Subcutaneous abdominal adipose tissue (tissue), 5 donors: ENCODE results near the gene CROCC2.

Source experiments
- H3K27ac ChIP-seq: one replicate; pipeline ENCODE4 v1.7.0; 2013; ENCODE audit warnings: low read depth, mild to moderate bottlenecking, inconsistent platforms, low read length, moderate library complexity
- H3K27me3 ChIP-seq, 5 donors: one replicate each; pipeline ENCODE4 v1.7.0; 2013; ENCODE audit warnings: low read length in 5 of 5, inconsistent platforms in 1 of 5; ENCODE audit not compliant: control insufficient read depth in 5 of 5, insufficient read depth in 4 of 5
- H3K36me3 ChIP-seq, 5 donors: one replicate each; pipeline ENCODE4 v1.7.0; 2013; ENCODE audit warnings: low read length in 5 of 5; ENCODE audit not compliant: control insufficient read depth in 5 of 5, insufficient read depth in 5 of 5
- H3K4me1 ChIP-seq, 5 donors: one replicate each; pipeline ENCODE4 v1.7.0; 2013; ENCODE audit warnings: low read length in 5 of 5, mild to moderate bottlenecking in 3 of 5, moderate library complexity in 1 of 5; ENCODE audit not compliant: control insufficient read depth in 5 of 5, insufficient read depth in 5 of 5
- H3K4me3 ChIP-seq, 5 donors: one replicate each; pipeline ENCODE4 v1.7.0; 2013; ENCODE audit warnings: low read length in 5 of 5, low read depth in 1 of 5
- H3K9ac ChIP-seq, 5 donors: one replicate each; pipeline ENCODE4 v1.7.0; 2013; ENCODE audit warnings: low read length in 5 of 5, mild to moderate bottlenecking in 4 of 5, moderate library complexity in 3 of 5
- H3K9me3 ChIP-seq, 5 donors: one replicate each; pipeline ENCODE4 v1.7.0; 2013; ENCODE audit warnings: low read length in 5 of 5; ENCODE audit not compliant: control insufficient read depth in 5 of 5
- donor health status: healthy.
- donor health status: healthy.
- donor health status: healthy.
- donor health status: healthy.
- donor health status: healthy.

The CROCC2 gene

DNA sequence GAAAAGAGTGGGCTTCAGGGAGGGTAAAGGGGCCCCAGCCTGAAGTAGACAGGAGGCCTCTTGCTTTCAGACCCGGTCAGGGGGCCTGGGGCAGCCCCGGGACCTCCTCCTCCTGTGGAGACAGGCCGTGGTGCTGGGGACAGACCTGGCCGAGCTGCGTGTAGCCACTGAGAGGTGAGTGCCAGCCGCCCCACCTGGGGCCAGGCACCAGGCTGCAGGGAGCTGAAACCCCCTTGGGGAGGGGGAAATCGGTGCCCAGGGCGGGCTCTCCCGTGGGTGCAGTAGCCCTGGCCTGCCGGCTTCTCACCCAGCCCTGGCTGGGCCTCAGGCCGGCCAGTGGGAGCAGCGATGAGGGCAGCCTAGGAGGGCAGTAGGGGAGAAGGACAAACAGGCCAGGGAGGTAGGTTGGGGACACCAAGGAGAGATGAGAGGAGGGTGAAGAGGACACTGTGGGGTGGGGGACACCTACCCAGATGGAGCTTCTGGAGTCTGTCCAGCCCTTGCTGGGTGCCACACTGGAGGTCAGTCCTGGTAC is 24.0 kb downstream of the CROCC2 start:
- H3K9me3 ChIP-seq = peaks cover 0 to 7% (median 6%) of the 10 kb centered on the region in 5 donors
- no peak overlapping the region for H3K27ac ChIP-seq
- no peak overlapping the region for H3K9ac ChIP-seq
- H3K4me3 ChIP-seq = no peak overlapping the region
- peaks cover 0 to 5% (median 2%) of the 10 kb centered on the region in 5 donors for H3K27me3 ChIP-seq
- peaks cover 0 to 6% (median 0%) of the 10 kb centered on the region in 5 donors for H3K4me1 ChIP-seq
- no peaks in the 10 kb centered on the region for H3K36me3 ChIP-seq

DNA sequence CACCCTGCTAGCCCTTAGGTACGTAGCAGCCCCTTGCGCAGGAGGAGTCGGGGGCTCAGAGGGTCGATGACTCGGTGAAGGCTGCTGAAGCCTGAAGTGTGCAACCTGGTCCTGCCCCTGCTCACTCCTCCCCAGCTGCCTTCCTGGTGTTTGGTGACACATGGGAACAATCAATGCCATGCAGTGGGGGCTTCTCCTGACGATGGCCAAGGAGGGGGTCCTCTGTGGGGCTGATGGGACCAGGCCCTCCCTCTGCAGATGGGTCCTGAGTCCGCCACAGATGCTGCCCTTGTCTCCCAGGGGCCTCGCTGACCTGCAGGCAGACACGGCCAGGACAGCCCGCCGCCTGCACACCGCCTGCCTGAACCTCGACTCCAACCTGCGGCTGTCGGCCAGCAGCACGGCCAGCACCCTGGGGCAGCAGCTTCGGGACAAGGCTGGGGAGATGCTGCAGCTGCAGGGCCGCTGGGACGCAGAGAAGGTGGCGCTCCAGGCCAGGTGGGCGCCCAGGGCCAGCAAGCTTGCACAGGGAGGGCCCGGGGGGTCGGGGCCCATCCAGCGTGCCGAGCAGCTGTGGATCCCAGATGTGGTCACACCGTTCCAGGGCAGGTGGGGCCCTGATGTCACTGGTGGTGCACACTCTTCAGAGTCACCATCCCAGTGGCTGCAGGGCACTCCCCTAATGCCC is 24.6 kb downstream of the CROCC2 start:
- Histone ChIP-seq H3K36me3 (no peaks in the 10 kb centered on the region), H3K27me3 (peaks cover 0 to 5% (median 2%) of the 10 kb centered on the region in 5 donors), H3K4me1 (peaks cover 0 to 6% (median 0%) of the 10 kb centered on the region in 5 donors), H3K9ac (no peak overlapping the region), H3K9me3 (peaks cover 0 to 7% (median 6%) of the 10 kb centered on the region in 5 donors), H3K4me3 (no peak overlapping the region), H3K27ac (no peak overlapping the region)

DNA sequence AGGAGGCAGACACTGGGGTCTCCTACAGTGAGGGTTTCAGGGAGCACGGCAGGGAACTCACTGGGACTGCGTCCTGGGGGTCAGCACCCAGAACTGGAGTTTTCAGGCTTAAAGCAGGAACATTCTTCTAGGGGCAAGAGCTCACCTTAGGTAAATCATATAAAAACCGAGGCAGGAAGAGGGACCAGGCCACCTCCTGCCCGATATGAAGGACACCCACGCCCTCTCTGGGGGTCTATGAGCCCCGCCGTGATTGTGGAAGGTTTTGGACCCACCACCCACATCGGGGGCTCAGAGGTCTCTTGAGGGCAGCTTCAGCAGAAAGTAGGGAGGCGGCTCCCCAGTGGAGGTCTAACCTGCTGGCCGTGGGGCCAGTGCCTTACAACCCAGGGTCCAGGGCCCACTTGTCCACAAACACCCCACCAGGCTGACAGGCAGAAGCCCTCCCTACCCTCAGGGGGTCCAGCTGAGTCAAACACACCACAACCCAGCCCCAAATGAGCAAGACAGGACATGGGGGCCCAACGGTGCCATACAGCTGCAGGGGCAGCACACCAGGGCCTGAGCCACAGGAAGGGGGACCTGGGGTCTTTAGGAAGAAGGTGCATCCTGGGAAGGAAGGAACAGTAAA is 25.3 kb downstream of the CROCC2 start:
- Histone ChIP-seq H3K4me1 (peaks cover 0 to 5% (median 0%) of the 10 kb centered on the region in 5 donors), H3K36me3 (no peaks in the 10 kb centered on the region), H3K9ac (no peak overlapping the region), H3K4me3 (no peak overlapping the region), H3K27me3 (peaks cover 0 to 5% (median 2%) of the 10 kb centered on the region in 5 donors), H3K27ac (no peak overlapping the region), H3K9me3 (peaks cover 0 to 9% (median 6%) of the 10 kb centered on the region in 5 donors)

DNA sequence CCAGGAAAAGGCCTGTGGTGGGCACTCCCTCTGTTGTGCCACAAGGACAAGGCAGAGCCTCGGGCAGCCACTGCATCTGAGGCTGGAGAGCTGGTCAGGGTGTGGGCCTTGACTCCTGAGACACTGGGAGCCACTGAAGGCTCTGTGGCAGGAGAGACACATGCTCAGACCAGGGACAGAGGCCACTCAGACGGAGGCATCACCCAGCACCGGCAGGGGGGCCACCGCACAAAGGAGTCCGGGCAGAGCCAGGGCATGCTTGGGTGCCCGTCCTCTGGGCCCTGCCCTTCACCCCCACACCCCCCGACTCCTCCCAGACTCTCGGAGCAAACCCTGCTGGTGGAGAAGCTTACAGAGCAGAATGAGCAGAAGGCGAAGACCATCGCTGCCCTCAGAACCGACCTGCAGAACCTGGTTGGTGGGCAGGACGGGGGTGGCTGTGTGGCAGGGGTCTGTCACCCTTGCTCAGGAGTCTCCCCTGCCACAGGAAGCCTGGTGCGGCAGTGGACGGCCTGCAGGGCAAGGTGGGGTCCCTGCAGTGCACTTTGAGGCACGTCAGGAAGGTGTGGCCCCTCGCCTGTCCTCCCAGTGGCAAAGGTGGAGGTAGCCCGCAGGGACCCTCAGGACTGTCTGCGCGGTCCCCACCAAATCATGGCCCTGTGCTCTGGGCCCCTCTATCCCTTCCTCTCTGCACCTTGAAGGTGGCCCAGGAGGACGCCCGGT is 26.0 kb downstream of the CROCC2 start:
- no peak overlapping the region for H3K4me3 ChIP-seq

DNA sequence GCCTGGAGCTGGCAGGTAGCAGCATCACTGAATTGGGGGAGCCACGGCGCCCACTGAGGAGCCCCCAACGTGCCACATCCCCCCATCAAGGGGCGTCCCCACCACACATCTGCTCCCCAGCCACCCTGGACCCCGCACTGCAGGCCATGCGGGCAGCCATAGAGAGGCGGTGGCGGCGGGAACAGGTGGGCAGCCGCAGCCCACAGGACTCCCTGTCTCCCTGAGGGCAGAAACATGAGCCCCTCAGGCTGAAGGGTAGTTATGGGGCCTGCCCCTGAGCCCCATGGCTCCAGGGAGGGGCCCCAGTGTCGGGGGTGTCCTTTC is 26.6 kb downstream of the CROCC2 start:
- Histone ChIP-seq H3K4me1 (no peaks in the 10 kb centered on the region), H3K4me3 (no peak overlapping the region), H3K27ac (no peak overlapping the region), H3K9me3 (peaks cover 0 to 13% (median 11%) of the 10 kb centered on the region in 5 donors), H3K36me3 (no peaks in the 10 kb centered on the region), H3K27me3 (peaks cover 0 to 5% (median 2%) of the 10 kb centered on the region in 5 donors), H3K9ac (no peak overlapping the region)

More for the DNA sequence above, 26.0 kb downstream of the CROCC2 start:
- Histone ChIP-seq H3K9ac (no peak overlapping the region), H3K9me3 (peaks cover 0 to 13% (median 10%) of the 10 kb centered on the region in 5 donors), H3K4me1 (no peaks in the 10 kb centered on the region), H3K36me3 (no peaks in the 10 kb centered on the region), H3K27ac (no peak overlapping the region), H3K27me3 (peaks cover 0 to 5% (median 2%) of the 10 kb centered on the region in 5 donors)

DNA sequence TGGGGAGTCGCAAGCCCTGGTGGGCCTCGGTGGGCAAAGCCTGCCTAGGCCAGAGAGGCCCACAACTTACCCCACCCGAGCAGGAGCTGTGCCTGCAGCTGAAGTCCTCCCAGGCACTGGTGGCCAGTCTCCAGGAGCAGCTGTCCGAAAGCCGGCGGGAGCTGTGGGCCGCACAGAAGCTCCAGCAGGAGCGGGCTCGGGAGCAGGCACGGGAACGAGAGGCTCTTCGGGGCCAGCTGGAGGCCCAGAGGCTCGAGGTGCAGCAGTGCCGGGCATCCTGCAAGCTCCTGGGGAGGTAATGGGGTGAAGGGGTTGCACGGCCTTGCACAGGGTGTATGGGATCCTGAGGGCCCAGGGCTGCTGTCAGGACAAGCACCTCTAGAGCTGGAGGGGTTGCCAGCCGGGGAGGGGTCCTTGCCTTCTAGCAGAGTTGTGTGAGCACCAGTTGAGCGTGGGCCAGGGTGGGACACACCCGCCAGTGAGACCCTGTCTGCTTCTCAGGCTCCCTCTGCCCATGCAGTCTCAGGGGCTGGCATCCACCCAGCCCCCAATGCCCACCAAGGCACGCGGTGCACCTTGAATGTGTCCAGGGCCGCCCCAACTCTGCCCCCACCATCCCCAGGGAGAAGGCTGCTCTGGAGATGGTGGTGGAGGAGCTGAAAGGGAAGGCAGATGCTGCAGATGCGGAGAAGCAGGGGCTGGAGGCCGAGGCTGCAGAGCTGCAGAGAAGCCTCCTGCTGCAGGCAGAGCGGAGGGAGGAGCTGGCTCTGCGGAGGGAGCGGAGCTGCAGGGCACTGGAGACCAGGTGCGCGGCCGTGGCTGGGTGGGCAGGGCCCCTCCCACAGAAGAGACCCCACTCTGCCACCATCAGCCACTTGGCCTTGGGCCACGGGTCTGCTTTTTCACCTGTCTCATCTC is 27.2 kb downstream of the CROCC2 start:
- Histone ChIP-seq H3K4me1 (no peaks in the 10 kb centered on the region), H3K9ac (no peak overlapping the region), H3K27me3 (peaks cover 0 to 5% (median 2%) of the 10 kb centered on the region in 5 donors), H3K36me3 (no peaks in the 10 kb centered on the region), H3K4me3 (no peak overlapping the region), H3K9me3 (peaks cover 2 to 10% (median 9%) of the 10 kb centered on the region in 5 donors), H3K27ac (no peak overlapping the region)

DNA sequence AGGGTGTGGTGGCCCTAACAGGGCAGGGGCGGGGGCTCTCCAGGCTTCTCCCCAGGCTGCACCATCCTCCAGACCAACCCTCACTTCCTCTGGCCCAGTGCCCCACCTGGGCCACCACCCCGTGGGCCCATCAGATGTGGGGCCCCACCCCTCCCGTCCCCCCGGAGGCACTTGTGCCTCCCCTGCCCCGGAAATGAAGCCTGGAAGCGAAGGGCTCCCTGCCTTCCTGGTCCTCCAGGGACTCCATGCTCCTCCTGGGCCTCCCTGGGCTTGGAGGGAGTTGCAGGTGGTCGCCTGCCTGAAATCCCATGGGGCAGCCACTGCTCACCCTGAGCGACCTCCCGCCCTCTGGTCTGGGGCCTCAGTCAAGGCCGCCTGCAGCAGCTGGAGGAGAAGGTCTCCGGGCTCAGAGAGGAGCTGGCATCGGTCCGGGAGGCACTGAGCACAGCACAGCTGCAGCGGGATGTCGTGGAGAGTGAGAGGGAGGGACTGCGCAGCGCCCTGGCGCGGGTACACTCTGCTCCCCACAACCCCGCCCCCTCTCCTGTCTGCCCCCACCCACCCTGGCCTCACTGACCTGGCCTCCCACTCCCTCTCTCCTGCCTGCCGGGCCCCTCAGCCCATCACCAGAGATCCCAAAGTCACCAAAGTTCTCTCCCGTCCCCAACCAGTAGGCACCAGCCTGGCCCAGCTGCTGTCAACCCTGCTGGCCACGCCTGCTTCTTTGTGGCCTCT is 28.0 kb downstream of the CROCC2 start:
- H3K4me1 ChIP-seq = no peaks in the 10 kb centered on the region
- no peaks in the 10 kb centered on the region for H3K36me3 ChIP-seq
- H3K9ac ChIP-seq = no peak overlapping the region
- H3K27ac ChIP-seq = no peak overlapping the region
- peaks cover 3 to 14% (median 10%) of the 10 kb centered on the region in 5 donors for H3K9me3 ChIP-seq
- H3K27me3 ChIP-seq = peaks cover 0 to 5% (median 2%) of the 10 kb centered on the region in 5 donors
- no peak overlapping the region for H3K4me3 ChIP-seq

DNA sequence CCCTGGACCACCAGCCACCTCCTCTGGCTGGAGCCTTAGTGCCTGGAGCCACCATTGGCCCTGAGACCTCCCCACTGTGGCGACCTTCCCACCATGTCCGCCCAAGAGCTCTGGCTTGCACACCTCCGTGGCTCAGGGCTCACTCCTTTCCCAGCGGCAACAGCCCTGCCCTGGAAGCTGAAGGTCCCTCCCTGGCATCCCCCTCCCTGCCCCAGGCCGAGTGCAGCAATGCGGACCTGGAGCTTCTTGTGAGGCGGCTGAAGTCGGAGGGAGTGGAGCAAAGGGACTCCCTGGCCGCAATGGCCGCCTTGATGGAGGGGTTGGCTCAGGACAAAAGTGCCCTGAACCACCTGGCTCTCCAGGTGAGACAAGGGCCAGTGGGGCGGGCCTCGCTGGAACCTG is 28.6 kb downstream of the CROCC2 start:
- Histone ChIP-seq H3K9me3 (peaks cover 3 to 14% (median 10%) of the 10 kb centered on the region in 5 donors), H3K4me1 (no peaks in the 10 kb centered on the region), H3K27ac (no peak overlapping the region), H3K36me3 (no peaks in the 10 kb centered on the region), H3K9ac (no peak overlapping the region), H3K27me3 (peaks cover 0 to 5% (median 2%) of the 10 kb centered on the region in 5 donors), H3K4me3 (no peak overlapping the region)
